ENCODE results near the gene EMC9. TPM values are rescaled to one million over a fixed set of nuclear protein-coding genes. Genes with fewer than 3 reads are reported as not detected.

The EMC9 gene
- total and polyA plus RNA-seq, 10 of the 15 experiments (the other 5 are each of a cell fraction or from before 2014, with no cell fraction given) = 15.3 to 60.5 (median 30.3) TPM

- ChIA-PET POLR2A (interaction anchor here (0.7 to 5.8 kb wide), 10 partner anchors 15 to 888 kb away, joined by 3 to 90 read pairs (median 4); partner anchors contain the start of genes IRF9, PCK2, PSME1 and PSME2), CTCF (interaction anchor here (0.7 to 11.3 kb wide), 20 partner anchors 10 to 230 kb away, joined by 3 to 294 read pairs (median 5); partner anchors contain the start of genes CARMIL3, CHMP4A, IRF9 and PCK2), RAD21 (ENCODE audit: unreplicated experiment) (interaction anchor here (0.7 to 6.9 kb wide), 14 partner anchors 8 to 197 kb away, joined by 3 to 153 read pairs (median 8); partner anchors contain the start of genes CHMP4A, CIDEB, EMC9 and IRF9), SMC1A (ENCODE audit: uncharacterized antibody, unreplicated experiment) (interaction anchor here (0.6 to 9.6 kb wide), 19 partner anchors 10 to 187 kb away, joined by 3 to 195 read pairs (median 11); partner anchors contain the start of genes CHMP4A, EMC9, IRF9 and PCK2)
- Histone ChIP-seq H3K27me3 (replicated peaks in 1 of 2; ENCODE audit: control insufficient read depth in 2 of 2, insufficient read depth in 2 of 2, low read length in 1 of 2) (no peaks in the 10 kb centered on the region), H3K4me1 (ENCODE audit: control insufficient read depth, insufficient read depth, low read length) (peaks cover 7% of the 10 kb centered on the region), H2AFZ (ENCODE audit: control insufficient read depth, low read depth, low read length) (no peak overlapping the region), H3K4me2 (ENCODE audit: control insufficient read depth, insufficient read depth) (no peak overlapping the region), H3K4me3 (no peak overlapping the region), H3K36me3 (ENCODE audit: control insufficient read depth in 2 of 2, insufficient read depth in 2 of 2, low read length in 1 of 2) (no peaks in the 10 kb centered on the region), H3K9ac (ENCODE audit: control insufficient read depth, insufficient read depth, low read length) (no peak overlapping the region), H4K20me1 (ENCODE audit: control insufficient read depth, insufficient read depth) (no peaks in the 10 kb centered on the region), H3K79me2 (ENCODE audit: control insufficient read depth, insufficient read depth, low read length) (peaks cover 7% of the 10 kb centered on the region), H3K27ac (ENCODE audit: control insufficient read depth, insufficient read depth) (no peak overlapping the region), H3K9me3 (replicated peaks; ENCODE audit: control insufficient read depth, insufficient read depth, low read length) (no peaks in the 10 kb centered on the region)
- FAIRE-seq (no peak), ATAC-seq (no peak), DNase-seq (ENCODE audit: low read depth, low spot score) (no peak)
- TF ChIP-seq STAT3 (IDR thresholded peaks at IDR 0.05; ENCODE audit: low read depth, low read length) (no peak), BMI1 (IDR thresholded peaks at IDR 0.05; ENCODE audit: borderline replicate concordance) (no peak), FOXK2 (IDR thresholded peaks at IDR 0.05) (no peak), ZNF384 (IDR thresholded peaks at IDR 0.05; ENCODE audit: borderline replicate concordance, low read depth, low read length) (no peak), MXI1 (IDR thresholded peaks at IDR 0.05; ENCODE audit: low read depth, low read length) (no peak), SUPT20H (IDR thresholded peaks at IDR 0.05; ENCODE audit: borderline replicate concordance, control insufficient read depth, low read depth, low read length) (no peak), MLLT1 (IDR thresholded peaks at IDR 0.05) (no peak), JUND (IDR thresholded peaks at IDR 0.05; ENCODE audit: low read depth, low read length) (no peak), IKZF1 (conservative IDR thresholded peaks at IDR 0.05) (no peak)
- no TSS peak for BruUV-seq (replicated peaks)
- in situ Hi-C loops (cut with MboI) (loop anchor here (25.0 kb wide), 1 partner anchor 798 kb away; the partner anchor contains the start of genes BCL2L2, PABPN1 and PPP1R3E), intact Hi-C loops (cut with micrococcal nuclease; ENCODE audit: unreplicated experiment) (no loop called here)
- WGBS (ENCODE audit: insufficient coverage, insufficient replicate concordance, low lambda C conversion rate, missing lambda C conversion rate) = 92% methylated on average over 9 of the region's 9 CpGs
Measured at GRCh38 chr14:24110060-24110459, 31.3 kb downstream of the EMC9 start.
